Muscle layer of colon (tissue), 2 donors: ENCODE measurements around the gene FXR2.

Experiments used
- H3K27ac ChIP-seq: one replicate; pipeline ENCODE4 v1.7.0; 2013; ENCODE audit warnings: low read depth, mild to moderate bottlenecking, low read length, moderate library complexity
- H3K27me3 ChIP-seq, 2 donors: one replicate each; pipeline ENCODE4 v1.7.0; 2013; ENCODE audit warnings: low read length in 2 of 2, mild to moderate bottlenecking in 2 of 2; ENCODE audit not compliant: insufficient read depth in 2 of 2, control insufficient read depth in 1 of 2
- H3K36me3 ChIP-seq: one replicate; pipeline ENCODE4 v1.7.0; 2013; ENCODE audit warnings: mild to moderate bottlenecking, low read length; ENCODE audit not compliant: insufficient read depth
- H3K4me1 ChIP-seq: one replicate; pipeline ENCODE4 v1.7.0; 2013; ENCODE audit warnings: mild to moderate bottlenecking, low read length; ENCODE audit not compliant: insufficient read depth
- H3K4me3 ChIP-seq, 2 donors: one replicate each; pipeline ENCODE4 v1.7.0; 2013; ENCODE audit warnings: low read length in 2 of 2, low read depth in 1 of 2, mild to moderate bottlenecking in 1 of 2, moderate library complexity in 1 of 2
- H3K9ac ChIP-seq: one replicate; pipeline ENCODE4 v1.7.0; 2013; ENCODE audit warnings: low read length
- H3K9me3 ChIP-seq: one replicate; pipeline ENCODE4 v1.7.0; 2013; ENCODE audit warnings: mild to moderate bottlenecking, low read length
- donor health status: abdominal sarcoma.
- donor health status: Adenocarcinoma of cecum.

FXR2 gene

GRCh38 chr17:7583253-7584109 lies 31.2 kb downstream of the FXR2 start, which contains the start of gene MPDU1:
MPDU1 (plus strand) TSS chr17:7583852; CDS start chr17:7583863, 11 bp downstream.
- H3K27ac ChIP-seq = peak within 1 kb of the TSS; percentile 96
- peaks cover 47% of the 10 kb centered on the region for H3K4me1 ChIP-seq
- peaks cover 27% of the 10 kb centered on the region for H3K36me3 ChIP-seq
- no peaks in the 10 kb centered on the region for H3K9me3 ChIP-seq
- peak within 1 kb of the TSS; percentile 51 for H3K9ac ChIP-seq
- peak within 1 kb of the TSS; percentile 64 to 80 for H3K4me3 ChIP-seq
- H3K27me3 ChIP-seq = no peaks in the 10 kb centered on the region

GRCh38 chr17:7582396-7583252 lies 32.1 kb downstream of the FXR2 start:
- Histone ChIP-seq H3K4me3 (peak overlapping the region; percentile 27 to 80), H3K27ac (peak overlapping the region; percentile 96), H3K4me1 (peaks cover 38% of the 10 kb centered on the region), H3K9me3 (no peaks in the 10 kb centered on the region), H3K9ac (no peak overlapping the region), H3K27me3 (no peaks in the 10 kb centered on the region), H3K36me3 (peaks cover 29% of the 10 kb centered on the region)

GRCh38 chr17:7580604-7581575 lies 33.8 kb downstream of the FXR2 start:
- Histone ChIP-seq H3K4me3 (peak overlapping the region in 1 of 2 donors; percentile 41), H3K4me1 (peaks cover 38% of the 10 kb centered on the region), H3K9me3 (no peaks in the 10 kb centered on the region), H3K9ac (no peak overlapping the region), H3K27me3 (no peaks in the 10 kb centered on the region), H3K27ac (peak overlapping the region; percentile 73), H3K36me3 (peaks cover 46% of the 10 kb centered on the region)

GRCh38 chr17:7579834-7580603 lies 34.7 kb downstream of the FXR2 start:
- H3K4me1 ChIP-seq = peaks cover 47% of the 10 kb centered on the region
- no peaks in the 10 kb centered on the region for H3K9me3 ChIP-seq
- no peak overlapping the region for H3K9ac ChIP-seq
- no peaks in the 10 kb centered on the region for H3K27me3 ChIP-seq
- H3K27ac ChIP-seq = peak overlapping the region; percentile 73
- H3K4me3 ChIP-seq = peak overlapping the region; percentile 21 to 41
- peaks cover 55% of the 10 kb centered on the region for H3K36me3 ChIP-seq

GRCh38 chr17:7579001-7579833 lies 35.5 kb downstream of the FXR2 start, which contains the start of gene CD68:
CD68 (plus strand) TSS chr17:7579638; CDS start chr17:7579678, 40 bp downstream.
- Histone ChIP-seq H3K27ac (peak within 1 kb of the TSS; percentile 73), H3K4me1 (peaks cover 50% of the 10 kb centered on the region), H3K27me3 (no peaks in the 10 kb centered on the region), H3K4me3 (peak within 1 kb of the TSS; percentile 21 to 41), H3K9me3 (no peaks in the 10 kb centered on the region), H3K36me3 (peaks cover 63% of the 10 kb centered on the region), H3K9ac (no peak within 1 kb of the TSS)

- no peaks in the 10 kb centered on the region for H3K27me3 ChIP-seq
- peaks cover 64% of the 10 kb centered on the region for H3K36me3 ChIP-seq
- no peak overlapping the region for H3K4me3 ChIP-seq
- no peak overlapping the region for H3K9ac ChIP-seq
- H3K4me1 ChIP-seq = peaks cover 44% of the 10 kb centered on the region
- no peaks in the 10 kb centered on the region for H3K9me3 ChIP-seq
- H3K27ac ChIP-seq = no peak overlapping the region
These were observed 37.1 kb downstream of the FXR2 start for GRCh38 chr17:7577327-7578199.

GRCh38 chr17:7576432-7576937 lies 38.2 kb downstream of the FXR2 start:
- Histone ChIP-seq H3K27ac (no peak overlapping the region), H3K27me3 (no peaks in the 10 kb centered on the region), H3K4me1 (peaks cover 40% of the 10 kb centered on the region), H3K4me3 (no peak overlapping the region), H3K9ac (no peak overlapping the region), H3K9me3 (no peaks in the 10 kb centered on the region), H3K36me3 (peaks cover 64% of the 10 kb centered on the region)

GRCh38 chr17:7575959-7576358 lies 38.7 kb downstream of the FXR2 start:
- Histone ChIP-seq H3K9ac (no peak overlapping the region), H3K27me3 (no peaks in the 10 kb centered on the region), H3K27ac (no peak overlapping the region), H3K4me1 (peaks cover 36% of the 10 kb centered on the region), H3K9me3 (no peaks in the 10 kb centered on the region), H3K36me3 (peaks cover 67% of the 10 kb centered on the region), H3K4me3 (no peak overlapping the region)

GRCh38 chr17:7575481-7575883 lies 39.2 kb downstream of the FXR2 start:
- Histone ChIP-seq H3K9ac (no peak overlapping the region), H3K27ac (no peak overlapping the region), H3K36me3 (peaks cover 67% of the 10 kb centered on the region), H3K27me3 (no peaks in the 10 kb centered on the region), H3K9me3 (no peaks in the 10 kb centered on the region), H3K4me3 (no peak overlapping the region), H3K4me1 (peaks cover 35% of the 10 kb centered on the region)
